Esophagus muscularis mucosa (tissue), 4 donors: ENCODE data around the gene PLXNA4. TPM values are rescaled to one million over a fixed set of nuclear protein-coding genes. Genes with fewer than 3 reads are reported as not detected.

Experiments used
- DNase-seq: peaks from one replicate; pipeline ENCODE4 v3.0.0-alpha.2; 2017; ENCODE audit errors: extremely low spot score
- H3K27ac ChIP-seq, 4 donors: fragments of 200-600 bp; sonication (generic); replicated peaks in 1 of 4; 1 replicate in 3 of 4; 2 replicates in 1 of 4; pipeline ENCODE4 v1.5.1; 2016 to 2019; ENCODE audit warnings: mild to moderate bottlenecking in 1 of 4
- H3K27me3 ChIP-seq, 4 donors: fragments of 200-600 bp; sonication (generic); one replicate each; pipeline versions ENCODE4 v1.5.1 to v1.6.0; 2016 to 2019
- H3K36me3 ChIP-seq, 4 donors: fragments of 200-600 bp; sonication (generic); one replicate each; pipeline ENCODE4 v1.5.1; 2016 to 2019
- H3K4me1 ChIP-seq, 4 donors: fragments of 200-600 bp; sonication (generic); one replicate each; pipeline ENCODE4 v1.5.1; 2016 to 2019
- H3K4me3 ChIP-seq, 4 donors: fragments of 200-600 bp; sonication (generic); 1 replicate in 2 of 4; 2 replicates in 2 of 4; pipeline ENCODE4 v1.5.1; 2016 to 2019; ENCODE audit warnings: mild to moderate bottlenecking in 4 of 4, moderate library complexity in 1 of 4
- H3K9me3 ChIP-seq, 4 donors: fragments of 200-600 bp; sonication (generic); 1 replicate in 3 of 4; 2 replicates in 1 of 4; pipeline ENCODE4 v1.5.1; 2016 to 2019
- EP300 ChIP-seq: sonication (generic); formaldehyde crosslinking; IDR thresholded peaks from one replicate; pipeline ENCODE4 v1.6.1; 2017; ENCODE audit warnings: antibody characterized with exemption
- POLR2A ChIP-seq: fragments of 450-650 bp; IDR thresholded peaks from one replicate; pipeline ENCODE4 v1.6.1; 2017; ENCODE audit warnings: antibody characterized with exemption, moderate library complexity, mild to moderate bottlenecking, low read depth
- POLR2AphosphoS5 ChIP-seq, 2 donors: sonication (generic); formaldehyde crosslinking; IDR thresholded peaks; one replicate each; pipeline ENCODE4 v1.6.1; 2017; ENCODE audit warnings: antibody characterized with exemption in 2 of 2
- WGBS: methylation state at CpG from one replicate; pipeline ENCODE4 v1.1.5; 2018; 5-methylcytosine and 5-hydroxymethylcytosine counted together
- intact Hi-C: fragments of 100-400 bp; cut with DNase I; formaldehyde crosslinking; loops from one replicate; pipeline ENCODE4 v1.15.1; 2023
- total RNA-seq, 4 donors: library from RNA; depleted of rRNA; stranded (reverse); fragments of >200 nt; gene quantifications; one replicate each; pipeline versions ENCODE4 v1.1.0 to v1.2.1, GENCODE V29; 2016
- TF ChIP-seq, protein P1 (sequence below), 3 experiments: fragments of 200-600 bp in 2 of 3; fragments of 450-650 bp in 1 of 3; sonication (generic) in 2 of 3; IDR thresholded peaks; one replicate each; pipeline ENCODE4 v1.5.1; 2017 to 2019; ENCODE audit warnings: antibody characterized with exemption in 3 of 3, mild to moderate bottlenecking in 2 of 3, moderate library complexity in 1 of 3

PLXNA4 gene
- total RNA-seq, 4 donors from 2014 or later, result 5.0 to 9.5 (median 6.6) TPM

DNA sequence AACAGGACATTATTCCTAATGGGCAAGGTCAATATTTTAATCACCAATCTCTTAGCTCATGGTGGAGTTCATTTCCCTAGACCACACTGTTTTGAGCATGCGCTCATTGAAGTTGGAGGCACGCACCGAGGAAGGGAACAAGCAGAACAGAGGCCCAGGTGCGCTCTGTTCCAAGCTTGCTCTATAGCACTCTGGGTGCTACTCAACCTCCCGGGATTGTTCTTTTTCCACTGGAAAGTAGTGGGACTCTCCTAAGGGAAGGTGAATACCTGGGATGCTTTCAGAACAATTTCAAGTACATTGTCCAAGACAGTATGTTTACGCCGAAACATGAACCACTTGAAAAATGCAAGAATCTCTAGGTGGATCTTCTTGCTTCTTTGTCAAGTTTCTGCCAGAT is 16.2 kb downstream of the PLXNA4 start:
- no peaks in the 10 kb centered on the region for H3K27me3 ChIP-seq
- intact Hi-C loops, result no loop called here

DNA sequence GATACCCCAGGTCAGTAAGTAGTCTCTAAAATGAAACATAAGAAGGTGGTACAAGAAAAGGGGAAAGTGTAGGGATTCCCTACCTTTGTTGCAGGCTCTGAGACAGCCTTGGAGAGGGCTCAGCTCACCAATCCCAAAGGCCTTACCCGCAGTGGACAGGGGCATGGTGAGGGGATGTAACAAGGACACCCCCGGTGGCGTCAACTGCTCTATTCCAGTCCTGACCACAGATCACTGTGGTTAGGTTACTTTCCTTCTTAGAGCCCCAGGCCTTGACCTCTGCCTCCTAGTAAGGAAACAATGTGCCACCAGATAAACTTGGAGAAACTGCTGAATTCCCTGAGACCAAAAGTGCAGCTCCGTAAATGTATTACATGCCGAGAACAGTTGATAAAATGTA is 17.5 kb downstream of the PLXNA4 start:
- H3K4me3 ChIP-seq, result no peak overlapping the region
- H3K4me1 ChIP-seq, result no peaks in the 10 kb centered on the region
- DNase-seq, result no peak
- TF ChIP-seq POLR2AphosphoS5 (IDR thresholded peaks at IDR 0.05) (no peak), POLR2A (no peak), EP300 (no peak)
- TF ChIP-seq, protein P1, sequence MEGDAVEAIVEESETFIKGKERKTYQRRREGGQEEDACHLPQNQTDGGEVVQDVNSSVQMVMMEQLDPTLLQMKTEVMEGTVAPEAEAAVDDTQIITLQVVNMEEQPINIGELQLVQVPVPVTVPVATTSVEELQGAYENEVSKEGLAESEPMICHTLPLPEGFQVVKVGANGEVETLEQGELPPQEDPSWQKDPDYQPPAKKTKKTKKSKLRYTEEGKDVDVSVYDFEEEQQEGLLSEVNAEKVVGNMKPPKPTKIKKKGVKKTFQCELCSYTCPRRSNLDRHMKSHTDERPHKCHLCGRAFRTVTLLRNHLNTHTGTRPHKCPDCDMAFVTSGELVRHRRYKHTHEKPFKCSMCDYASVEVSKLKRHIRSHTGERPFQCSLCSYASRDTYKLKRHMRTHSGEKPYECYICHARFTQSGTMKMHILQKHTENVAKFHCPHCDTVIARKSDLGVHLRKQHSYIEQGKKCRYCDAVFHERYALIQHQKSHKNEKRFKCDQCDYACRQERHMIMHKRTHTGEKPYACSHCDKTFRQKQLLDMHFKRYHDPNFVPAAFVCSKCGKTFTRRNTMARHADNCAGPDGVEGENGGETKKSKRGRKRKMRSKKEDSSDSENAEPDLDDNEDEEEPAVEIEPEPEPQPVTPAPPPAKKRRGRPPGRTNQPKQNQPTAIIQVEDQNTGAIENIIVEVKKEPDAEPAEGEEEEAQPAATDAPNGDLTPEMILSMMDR (IDR thresholded peaks at IDR 0.05), result no peak
- peaks cover 0 to 6% (median 0%) of the 10 kb centered on the region in 4 donors for H3K36me3 ChIP-seq
- intact Hi-C loops, result no loop called here
- H3K27me3 ChIP-seq, result no peaks in the 10 kb centered on the region
- H3K27ac ChIP-seq, result no peak overlapping the region
- no peaks in the 10 kb centered on the region for H3K9me3 ChIP-seq
- 84% methylated on average over 5 of the region's 5 CpGs for WGBS

More for the DNA sequence above, 16.2 kb downstream of the PLXNA4 start:
- 98% methylated on average over 7 of the region's 7 CpGs for WGBS
- H3K4me1 ChIP-seq, result no peaks in the 10 kb centered on the region
- no peak for DNase-seq
- H3K9me3 ChIP-seq, result no peaks in the 10 kb centered on the region
- TF ChIP-seq, protein P1 (IDR thresholded peaks at IDR 0.05), result no peak
- TF ChIP-seq EP300 (no peak), POLR2A (no peak), POLR2AphosphoS5 (IDR thresholded peaks at IDR 0.05) (no peak)
- H3K36me3 ChIP-seq, result no peaks in the 10 kb centered on the region
- no peak overlapping the region for H3K27ac ChIP-seq
- no peak overlapping the region for H3K4me3 ChIP-seq

DNA sequence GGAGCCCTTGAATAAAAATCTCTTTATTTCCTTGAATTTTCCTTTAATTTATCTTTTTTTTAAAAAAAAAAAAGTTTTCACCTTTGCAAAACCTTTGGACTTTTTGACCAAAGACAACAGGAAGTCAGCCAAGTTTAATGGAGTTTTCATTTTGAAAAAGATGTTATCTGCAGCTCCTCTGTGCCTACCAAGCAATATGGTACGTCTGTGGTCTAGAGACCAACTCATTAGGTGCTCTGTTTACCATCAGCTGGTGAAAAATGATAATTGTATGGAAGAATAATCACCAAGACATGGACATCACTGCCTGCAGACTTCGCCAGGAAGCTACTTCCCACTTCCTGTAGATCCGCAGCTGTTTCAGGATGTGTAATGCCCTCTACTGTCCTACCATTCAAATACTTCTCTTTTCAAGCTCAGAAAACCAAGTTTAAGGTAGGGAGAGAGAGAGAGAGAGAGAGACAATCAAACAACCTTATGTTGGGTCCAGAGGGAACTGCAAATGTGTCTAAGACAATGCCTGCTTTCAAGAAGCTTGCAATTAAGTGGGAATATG is 18.7 kb downstream of the PLXNA4 start:
- DNase-seq, result no peak
- H3K9me3 ChIP-seq, result no peaks in the 10 kb centered on the region
- intact Hi-C loops, result no loop called here
- H3K27me3 ChIP-seq, result no peaks in the 10 kb centered on the region
- TF ChIP-seq, protein P1 (IDR thresholded peaks at IDR 0.05), result no peak
- TF ChIP-seq EP300, result no peak
- TF ChIP-seq POLR2AphosphoS5 (IDR thresholded peaks at IDR 0.05), result no peak
- no peak for TF ChIP-seq POLR2A
- no peak overlapping the region for H3K27ac ChIP-seq
- H3K4me3 ChIP-seq, result no peak overlapping the region
- no peaks in the 10 kb centered on the region for H3K4me1 ChIP-seq
- peaks cover 0 to 6% (median 0%) of the 10 kb centered on the region in 4 donors for H3K36me3 ChIP-seq
- WGBS, result 55% methylated on average over 3 of the region's 3 CpGs

DNA sequence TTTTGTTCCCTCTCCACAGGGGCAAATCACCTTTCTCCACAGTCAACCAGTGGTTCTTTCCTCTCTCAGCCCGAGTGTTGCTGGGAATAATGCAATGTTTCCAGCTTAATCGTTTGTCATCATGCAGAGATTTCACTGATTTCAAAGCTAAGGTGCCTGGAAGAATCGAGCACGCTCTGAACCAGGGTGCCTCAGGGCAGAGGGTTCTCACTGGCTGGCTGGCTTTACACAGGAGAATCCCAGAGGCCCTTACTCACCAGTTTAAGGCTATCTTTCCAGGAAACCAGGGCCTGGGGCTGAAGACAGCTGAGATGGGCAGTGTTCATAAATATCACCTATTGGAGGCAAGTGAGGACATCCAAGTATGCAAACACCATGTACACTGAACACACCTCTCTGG is 21.8 kb downstream of the PLXNA4 start:
- peaks cover 0 to 19% (median 15%) of the 10 kb centered on the region in 4 donors for H3K9me3 ChIP-seq
- no peaks in the 10 kb centered on the region for H3K4me1 ChIP-seq
- no peak overlapping the region for H3K27ac ChIP-seq
- no peak for DNase-seq
- TF ChIP-seq EP300 (no peak), POLR2AphosphoS5 (IDR thresholded peaks at IDR 0.05) (no peak), POLR2A (no peak)
- TF ChIP-seq, protein P1 (IDR thresholded peaks at IDR 0.05), result no peak
- H3K27me3 ChIP-seq, result no peaks in the 10 kb centered on the region
- H3K36me3 ChIP-seq, result peaks cover 0 to 13% (median 0%) of the 10 kb centered on the region in 4 donors
- WGBS, result 82% methylated on average over 4 of the region's 4 CpGs
- no peak overlapping the region for H3K4me3 ChIP-seq
- intact Hi-C loops, result no loop called here

DNA sequence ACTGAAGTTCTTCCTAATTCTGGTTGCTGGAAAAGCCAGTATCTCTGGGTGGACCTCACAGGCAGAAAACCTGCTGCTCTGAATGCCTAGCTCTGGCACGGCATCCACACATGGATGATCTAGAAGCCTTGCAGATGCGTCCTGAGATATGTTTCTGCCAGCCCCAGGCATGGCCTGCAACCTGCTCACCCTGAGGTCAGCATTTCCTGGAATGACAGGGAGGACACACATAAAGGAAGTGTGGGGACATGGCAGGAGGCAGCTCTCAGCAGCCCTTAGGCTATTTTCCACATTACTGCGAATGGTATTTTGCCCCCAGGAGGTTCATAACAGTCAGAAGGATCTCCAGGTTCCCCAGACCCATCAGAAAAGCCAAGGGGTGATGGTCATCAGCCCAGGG is 23.2 kb downstream of the PLXNA4 start:
- TF ChIP-seq EP300, result no peak
- TF ChIP-seq, protein P1 (IDR thresholded peaks at IDR 0.05), result no peak
- TF ChIP-seq POLR2A, result no peak
- no peak for TF ChIP-seq POLR2AphosphoS5 (IDR thresholded peaks at IDR 0.05)
- peaks cover 0 to 13% (median 0%) of the 10 kb centered on the region in 4 donors for H3K36me3 ChIP-seq
- H3K27me3 ChIP-seq, result no peaks in the 10 kb centered on the region
- no peak overlapping the region for H3K27ac ChIP-seq
- intact Hi-C loops, result no loop called here
- H3K4me1 ChIP-seq, result no peaks in the 10 kb centered on the region
- no peak overlapping the region for H3K4me3 ChIP-seq
- WGBS, result 80% methylated on average over 1 of the region's 3 CpGs
- H3K9me3 ChIP-seq, result peaks cover 0 to 19% (median 15%) of the 10 kb centered on the region in 4 donors
- no peak for DNase-seq
